HEK293 (cell line): ENCODE data around the gene CPN2.
A peak's percentile ranks its signal among the peaks of the same experiment; 100 is the strongest.

ENCODE experiments used
- CTCF ChIA-PET: fragments of 350-600 bp; formaldehyde crosslinking; extraction: SDS; loops from one replicate; lab custom pipeline; 2021; ENCODE audit warnings: antibody characterized with exemption; lab: Yijun Ruan, JAX
- POLR2A ChIA-PET: fragments of 300-600 bp; formaldehyde crosslinking; extraction: SDS; loops from one replicate; lab custom pipeline; 2020; ENCODE audit warnings: antibody characterized with exemption, inconsistent platforms; lab: Yijun Ruan, JAX
- H3K27ac ChIP-seq: fragments of 200-500 bp; sonication (Bioruptor generic); 2 replicates; pipeline ENCODE4 v1.5.1; 2014; ENCODE audit warnings: low read depth, low read length, control low read depth, inconsistent platforms; ENCODE audit errors: extremely low read depth
- H3K36me3 ChIP-seq, 2 experiments: fragments of 200-500 bp in 1 of 2; sonication (Bioruptor generic) in 1 of 2; 1 replicate in 1 of 2; 2 replicates in 1 of 2; pipeline ENCODE4 v1.5.1; 2014 to 2017; ENCODE audit warnings: inconsistent platforms in 2 of 2, low read length in 2 of 2; ENCODE audit not compliant: control insufficient read depth in 2 of 2, insufficient read depth in 1 of 2
- H3K4me1 ChIP-seq: fragments of 200-500 bp; sonication (Bioruptor generic); 2 replicates; pipeline ENCODE4 v1.5.1; 2014; ENCODE audit warnings: mild to moderate bottlenecking, low read length, inconsistent platforms; ENCODE audit not compliant: control insufficient read depth, insufficient read depth
- H3K4me3 ChIP-seq: 2 replicates; pipeline ENCODE4 v1.5.1; 2011; ENCODE audit warnings: low read depth, mild to moderate bottlenecking, control low read depth, low read length, moderate library complexity
- H3K9me3 ChIP-seq: fragments of 200-500 bp; sonication (Bioruptor generic); 2 replicates; pipeline ENCODE4 v1.5.1; 2014; ENCODE audit warnings: low read depth, low read length, inconsistent platforms; ENCODE audit not compliant: control insufficient read depth, insufficient read depth
- BCL6B ChIP-seq: fragments of 450-650 bp; formaldehyde crosslinking; IDR thresholded peaks from 2 replicates; pipeline ENCODE4 v1.5.1; 2017; ENCODE audit warnings: missing biosample characterization, missing genetic modification characterization
- GFI1B ChIP-seq: fragments of 450-650 bp; formaldehyde crosslinking; IDR thresholded peaks from 2 replicates; pipeline ENCODE4 v1.5.1; 2016; ENCODE audit warnings: missing biosample characterization, missing genetic modification characterization
- KLF1 ChIP-seq: fragments of 450-650 bp; formaldehyde crosslinking; IDR thresholded peaks from 2 replicates; pipeline ENCODE4 v1.5.1; 2016; ENCODE audit warnings: missing biosample characterization, missing genetic modification characterization
- RBAK ChIP-seq: fragments of 450-650 bp; formaldehyde crosslinking; IDR thresholded peaks from 2 replicates; pipeline ENCODE4 v1.5.1; 2016; ENCODE audit warnings: missing biosample characterization, missing genetic modification characterization
- SP3 ChIP-seq: fragments of 450-650 bp; formaldehyde crosslinking; IDR thresholded peaks from 2 replicates; pipeline ENCODE4 v1.5.1; 2016; ENCODE audit warnings: missing biosample characterization, missing genetic modification characterization
- YY1 ChIP-seq: fragments of 450-650 bp; formaldehyde crosslinking; IDR thresholded peaks from 2 replicates; pipeline ENCODE4 v1.5.1; 2018; ENCODE audit warnings: missing biosample characterization, missing genetic modification characterization
- ZNF10 ChIP-seq: fragments of 450-650 bp; formaldehyde crosslinking; IDR thresholded peaks from 2 replicates; pipeline ENCODE4 v1.5.1; 2017; ENCODE audit warnings: missing biosample characterization, missing genetic modification characterization
- ZNF140 ChIP-seq: fragments of 450-650 bp; formaldehyde crosslinking; IDR thresholded peaks from 2 replicates; pipeline ENCODE4 v1.5.1; 2016; ENCODE audit warnings: missing biosample characterization, missing genetic modification characterization
- ZNF202 ChIP-seq: fragments of 450-650 bp; formaldehyde crosslinking; IDR thresholded peaks from 2 replicates; pipeline ENCODE4 v1.5.1; 2016; ENCODE audit warnings: missing biosample characterization, missing genetic modification characterization, borderline replicate concordance
- ZNF341 ChIP-seq: fragments of 450-650 bp; formaldehyde crosslinking; IDR thresholded peaks from 2 replicates; pipeline ENCODE4; 2016; ENCODE audit warnings: low read depth, missing biosample characterization, missing genetic modification characterization
- ZNF404 ChIP-seq: fragments of 450-650 bp; formaldehyde crosslinking; IDR thresholded peaks from 2 replicates; pipeline ENCODE4 v1.5.1; 2017; ENCODE audit warnings: missing biosample characterization, missing genetic modification characterization
- ZNF449 ChIP-seq: fragments of 450-650 bp; formaldehyde crosslinking; IDR thresholded peaks from 2 replicates; pipeline ENCODE4 v1.5.1; 2017; ENCODE audit warnings: missing biosample characterization, mild to moderate bottlenecking, missing genetic modification characterization, moderate library complexity
- ZNF48 ChIP-seq: fragments of 450-650 bp; formaldehyde crosslinking; IDR thresholded peaks from 2 replicates; pipeline ENCODE4 v1.5.1; 2016; ENCODE audit warnings: missing biosample characterization, missing genetic modification characterization
- ZNF580 ChIP-seq: fragments of 450-650 bp; formaldehyde crosslinking; IDR thresholded peaks from 2 replicates; pipeline ENCODE4 v1.5.1; 2016; ENCODE audit warnings: missing biosample characterization, missing genetic modification characterization
- ZNF600 ChIP-seq: fragments of 450-650 bp; formaldehyde crosslinking; IDR thresholded peaks from 2 replicates; pipeline ENCODE4 v1.5.1; 2016; ENCODE audit warnings: missing biosample characterization, missing genetic modification characterization
- ZNF629 ChIP-seq: fragments of 450-650 bp; formaldehyde crosslinking; IDR thresholded peaks from 2 replicates; pipeline ENCODE4 v1.5.1; 2017; ENCODE audit warnings: missing biosample characterization, missing genetic modification characterization
- ZNF645 ChIP-seq: fragments of 450-650 bp; formaldehyde crosslinking; IDR thresholded peaks from 2 replicates; pipeline ENCODE4; 2016; ENCODE audit warnings: missing biosample characterization, missing genetic modification characterization
- ZNF707 ChIP-seq: fragments of 450-650 bp; formaldehyde crosslinking; IDR thresholded peaks from 2 replicates; pipeline ENCODE4 v1.5.1; 2016; ENCODE audit warnings: missing biosample characterization, missing genetic modification characterization
- ZNF768 ChIP-seq: fragments of 450-650 bp; formaldehyde crosslinking; IDR thresholded peaks from 2 replicates; pipeline ENCODE4 v1.5.1; 2018; ENCODE audit warnings: missing biosample characterization, mild to moderate bottlenecking, missing genetic modification characterization
- ZNF777 ChIP-seq: fragments of 450-650 bp; formaldehyde crosslinking; IDR thresholded peaks from 2 replicates; pipeline ENCODE4 v1.5.1; 2017; ENCODE audit warnings: missing biosample characterization, missing genetic modification characterization, borderline replicate concordance
- ZSCAN18 ChIP-seq: fragments of 450-650 bp; formaldehyde crosslinking; IDR thresholded peaks from 2 replicates; pipeline ENCODE4 v1.5.1; 2016; ENCODE audit warnings: missing biosample characterization, missing genetic modification characterization
- TF ChIP-seq, protein P1 (sequence below): fragments of 450-650 bp; formaldehyde crosslinking; IDR thresholded peaks from 2 replicates; pipeline ENCODE4 v1.5.1; 2016; ENCODE audit warnings: missing biosample characterization, missing genetic modification characterization
- TF ChIP-seq, protein P2 (sequence below): fragments of 450-650 bp; formaldehyde crosslinking; conservative IDR thresholded peaks from 2 replicates; pipeline ENCODE4 v1.5.1; 2016; ENCODE audit warnings: low read depth, missing biosample characterization, missing genetic modification characterization

The CPN2 gene

DNA sequence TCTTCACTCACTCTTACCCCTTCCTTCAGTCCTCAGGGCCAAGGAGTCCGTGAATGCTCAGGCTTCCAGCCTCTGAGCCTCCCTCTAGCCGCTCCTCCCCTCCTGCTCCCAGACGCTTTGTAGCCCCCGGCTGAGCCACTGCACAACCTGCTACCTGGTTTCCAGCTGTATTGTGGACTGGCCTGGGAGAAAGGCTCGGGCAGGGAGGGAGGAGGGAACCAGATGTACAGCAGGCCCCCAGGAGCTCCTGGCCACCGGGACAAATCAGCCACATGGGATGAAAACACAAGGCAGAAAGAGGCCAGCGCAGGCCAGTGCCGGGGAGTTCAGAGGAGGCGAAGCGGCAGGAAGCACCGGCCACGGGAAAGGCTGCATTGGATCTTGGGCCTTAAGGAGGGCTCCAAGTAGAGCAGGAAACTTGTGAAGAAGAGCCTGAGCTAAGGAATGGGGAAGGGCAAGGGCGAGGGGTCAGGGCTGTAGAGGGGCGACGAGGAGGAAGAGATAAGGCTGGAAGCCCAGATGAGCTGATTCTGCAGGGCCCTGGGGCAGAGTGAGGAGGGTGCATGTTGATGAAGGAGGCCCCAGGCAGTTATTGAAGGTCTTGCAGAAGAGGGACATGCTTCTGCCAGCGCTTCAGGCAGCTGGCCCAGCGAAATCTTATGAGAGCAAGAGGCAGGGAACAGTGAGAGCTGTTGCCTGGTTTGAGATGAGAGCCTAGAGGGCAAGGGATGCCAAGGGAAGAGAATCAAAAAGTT lies 14.3 kb downstream of the CPN2 start (continued):
- no peak for TF ChIP-seq ZSCAN18 (tag by site-specific recombination)
- TF ChIP-seq, protein P1, sequence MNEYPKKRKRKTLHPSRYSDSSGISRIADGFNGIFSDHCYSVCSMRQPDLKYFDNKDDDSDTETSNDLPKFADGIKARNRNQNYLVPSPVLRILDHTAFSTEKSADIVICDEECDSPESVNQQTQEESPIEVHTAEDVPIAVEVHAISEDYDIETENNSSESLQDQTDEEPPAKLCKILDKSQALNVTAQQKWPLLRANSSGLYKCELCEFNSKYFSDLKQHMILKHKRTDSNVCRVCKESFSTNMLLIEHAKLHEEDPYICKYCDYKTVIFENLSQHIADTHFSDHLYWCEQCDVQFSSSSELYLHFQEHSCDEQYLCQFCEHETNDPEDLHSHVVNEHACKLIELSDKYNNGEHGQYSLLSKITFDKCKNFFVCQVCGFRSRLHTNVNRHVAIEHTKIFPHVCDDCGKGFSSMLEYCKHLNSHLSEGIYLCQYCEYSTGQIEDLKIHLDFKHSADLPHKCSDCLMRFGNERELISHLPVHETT (tag by site-specific recombination): no peak
- no peak for TF ChIP-seq ZNF404
- TF ChIP-seq, all 188 proteins: peak for 0

DNA sequence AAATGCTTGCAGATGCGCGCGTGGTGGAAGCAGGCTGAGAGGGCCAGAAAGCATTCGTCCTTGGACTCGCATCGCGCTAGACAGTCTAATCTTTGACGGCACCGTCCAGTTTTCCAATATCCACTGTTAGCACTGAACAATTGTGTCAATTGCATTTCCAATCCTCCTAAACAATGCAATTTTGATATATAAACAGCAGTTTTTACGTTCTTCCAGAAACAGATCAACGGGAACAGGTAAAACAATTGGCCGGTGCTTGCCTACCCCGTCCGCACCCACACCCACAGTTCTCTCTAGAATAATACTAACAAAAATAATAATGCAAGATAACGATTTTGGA lies 17.2 kb downstream of the CPN2 start:
- no peak overlapping the region for H3K4me3 ChIP-seq

DNA sequence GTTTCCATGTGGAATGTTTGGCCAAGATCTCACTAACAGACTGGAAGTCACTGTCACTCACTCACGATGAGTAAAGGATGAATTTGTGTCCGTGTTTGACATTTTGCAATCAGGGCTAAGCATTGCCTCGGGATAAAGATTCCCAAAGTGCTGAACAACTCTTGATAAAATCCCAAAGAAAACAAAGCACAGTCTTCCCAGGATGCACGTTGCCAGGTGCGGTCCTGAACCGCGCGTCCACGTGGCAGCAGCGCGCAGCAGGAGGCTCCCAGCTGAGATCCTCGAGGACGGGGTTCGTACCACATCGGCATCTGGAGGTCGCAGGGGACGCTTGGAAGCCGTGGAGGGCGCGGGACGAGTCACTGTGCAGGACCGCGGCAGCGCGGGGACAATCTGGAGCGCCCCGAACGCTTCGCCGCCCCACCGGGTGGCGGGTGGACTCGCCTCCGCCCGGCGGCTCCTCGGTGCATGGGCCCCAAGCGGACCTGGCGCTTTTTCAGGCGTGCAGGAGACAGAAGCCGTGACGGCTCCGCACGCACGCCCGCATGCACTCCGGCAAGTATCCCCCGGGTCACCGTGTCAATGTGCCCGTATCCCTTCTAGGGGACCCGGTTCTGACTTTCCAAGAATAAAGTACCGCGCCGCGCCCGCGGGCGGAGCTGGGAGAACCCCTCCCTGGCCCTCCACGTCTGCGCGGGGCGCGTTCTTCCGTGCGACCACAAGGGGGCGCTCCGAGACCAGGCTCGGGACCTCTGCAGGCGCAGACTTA lies 17.7 kb downstream of the CPN2 start:
- Histone ChIP-seq H3K9me3 (no peaks in the 10 kb centered on the region), H3K27ac (no peak overlapping the region; the same call in 1 of the 2 replicates), H3K36me3 (no peaks in the 10 kb centered on the region), H3K4me3 (peak overlapping the region; percentile 27), H3K4me1 (no peaks in the 10 kb centered on the region)
- CTCF ChIA-PET: interaction anchor here (0.6 to 5.1 kb wide), 18 partner anchors 10 to 1110 kb away, joined by 3 to 38 read pairs (median 4); no protein-coding TSS in a partner anchor
- POLR2A ChIA-PET: no interaction called here
- TF ChIP-seq BCL6B (tag by site-specific recombination): peak; percentile 79
- TF ChIP-seq, protein P2, sequence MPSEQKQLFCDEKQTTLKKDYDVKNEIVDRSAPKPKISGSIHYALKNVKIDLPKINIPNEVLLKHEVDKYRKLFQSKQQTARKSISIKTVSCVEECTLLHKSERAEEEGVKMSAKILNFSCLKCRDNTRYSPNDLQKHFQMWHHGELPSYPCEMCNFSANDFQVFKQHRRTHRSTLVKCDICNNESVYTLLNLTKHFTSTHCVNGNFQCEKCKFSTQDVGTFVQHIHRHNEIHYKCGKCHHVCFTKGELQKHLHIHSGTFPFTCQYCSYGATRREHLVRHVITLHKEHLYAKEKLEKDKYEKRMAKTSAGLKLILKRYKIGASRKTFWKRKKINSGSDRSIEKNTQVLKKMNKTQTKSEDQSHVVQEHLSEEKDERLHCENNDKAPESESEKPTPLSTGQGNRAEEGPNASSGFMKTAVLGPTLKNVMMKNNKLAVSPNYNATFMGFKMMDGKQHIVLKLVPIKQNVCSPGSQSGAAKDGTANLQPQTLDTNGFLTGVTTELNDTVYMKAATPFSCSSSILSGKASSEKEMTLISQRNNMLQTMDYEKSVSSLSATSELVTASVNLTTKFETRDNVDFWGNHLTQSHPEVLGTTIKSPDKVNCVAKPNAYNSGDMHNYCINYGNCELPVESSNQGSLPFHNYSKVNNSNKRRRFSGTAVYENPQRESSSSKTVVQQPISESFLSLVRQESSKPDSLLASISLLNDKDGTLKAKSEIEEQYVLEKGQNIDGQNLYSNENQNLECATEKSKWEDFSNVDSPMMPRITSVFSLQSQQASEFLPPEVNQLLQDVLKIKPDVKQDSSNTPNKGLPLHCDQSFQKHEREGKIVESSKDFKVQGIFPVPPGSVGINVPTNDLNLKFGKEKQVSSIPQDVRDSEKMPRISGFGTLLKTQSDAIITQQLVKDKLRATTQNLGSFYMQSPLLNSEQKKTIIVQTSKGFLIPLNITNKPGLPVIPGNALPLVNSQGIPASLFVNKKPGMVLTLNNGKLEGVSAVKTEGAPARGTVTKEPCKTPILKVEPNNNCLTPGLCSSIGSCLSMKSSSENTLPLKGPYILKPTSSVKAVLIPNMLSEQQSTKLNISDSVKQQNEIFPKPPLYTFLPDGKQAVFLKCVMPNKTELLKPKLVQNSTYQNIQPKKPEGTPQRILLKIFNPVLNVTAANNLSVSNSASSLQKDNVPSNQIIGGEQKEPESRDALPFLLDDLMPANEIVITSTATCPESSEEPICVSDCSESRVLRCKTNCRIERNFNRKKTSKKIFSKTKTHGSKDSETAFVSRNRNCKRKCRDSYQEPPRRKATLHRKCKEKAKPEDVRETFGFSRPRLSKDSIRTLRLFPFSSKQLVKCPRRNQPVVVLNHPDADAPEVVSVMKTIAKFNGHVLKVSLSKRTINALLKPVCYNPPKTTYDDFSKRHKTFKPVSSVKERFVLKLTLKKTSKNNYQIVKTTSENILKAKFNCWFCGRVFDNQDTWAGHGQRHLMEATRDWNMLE (tag by site-specific recombination): no peak
- TF ChIP-seq ZNF202: no peak
- no peak for TF ChIP-seq ZNF140 (tag by site-specific recombination)
- no peak for TF ChIP-seq ZNF449 (tag by site-specific recombination)
- no peak for TF ChIP-seq SP3 (tag by site-specific recombination)
- no peak for TF ChIP-seq ZNF580 (tag by site-specific recombination)
- TF ChIP-seq ZNF629: 0 out of 2 replicates have a peak, but pooled peaks have one; percentile 21
- no peak for TF ChIP-seq ZNF768 (tag by site-specific recombination)
- no peak for TF ChIP-seq ZNF645 (tag by site-specific recombination)

More for the DNA sequence above, 17.2 kb downstream of the CPN2 start:
- ChIA-PET POLR2A (no interaction called here), CTCF (interaction anchor here (0.6 to 5.1 kb wide), 12 partner anchors 10 to 1109 kb away, joined by 3 to 38 read pairs (median 4); no protein-coding TSS in a partner anchor)
- Histone ChIP-seq H3K4me1 (no peaks in the 10 kb centered on the region), H3K9me3 (no peaks in the 10 kb centered on the region), H3K36me3 (no peaks in the 10 kb centered on the region), H3K27ac (no peak overlapping the region)
- TF ChIP-seq RBAK: no peak
- no peak for TF ChIP-seq ZNF707 (tag by site-specific recombination)
- no peak for TF ChIP-seq ZNF341 (tag by site-specific recombination)
- no peak for TF ChIP-seq KLF1 (tag by site-specific recombination)
- TF ChIP-seq ZNF10: no peak
- 0 out of 2 replicates have a peak, but pooled peaks have one; percentile 3 for TF ChIP-seq ZNF600 (tag by site-specific recombination)
- no peak for TF ChIP-seq GFI1B
- TF ChIP-seq ZNF48: no peak
- TF ChIP-seq YY1 (tag by site-specific recombination): 0 out of 2 replicates have a peak, but pooled peaks have one; percentile 23
- 0 out of 2 replicates have a peak, but pooled peaks have one; percentile 40 for TF ChIP-seq ZNF777
- TF ChIP-seq, all 188 proteins: peak for 3
